SU-DHL-6 (cell line): ENCODE data around the gene PRRG4.
A peak's percentile ranks its signal among the peaks of the same experiment; 100 is the strongest.

Experiments
- H2AFZ ChIP-seq: fragments of 200-600 bp; sonication (generic); 2 replicates; pipeline ENCODE4 v1.6.1; 2014; ENCODE audit warnings: low read depth, mild to moderate bottlenecking, moderate library complexity, mixed read lengths, antibody characterized with exemption, low read length; ENCODE audit not compliant: severe bottlenecking
- H3F3A ChIP-seq: fragments of 200-600 bp; shearing (Covaris generic); 2 replicates; pipeline ENCODE4 v1.6.0; 2016; ENCODE audit warnings: antibody characterized with exemption, mild to moderate bottlenecking; ENCODE audit not compliant: insufficient read depth
- H3K27ac ChIP-seq: fragments of 200-600 bp; sonication (generic); 2 replicates; pipeline ENCODE4 v1.5.1; 2016; ENCODE audit warnings: low read depth, mild to moderate bottlenecking, low read length, moderate library complexity, mixed read lengths
- H3K27me3 ChIP-seq: fragments of 200-600 bp; sonication (generic), shearing (Covaris generic); 2 replicates; pipeline ENCODE4 v1.6.0; 2014; ENCODE audit warnings: mild to moderate bottlenecking, low read length
- H3K36me3 ChIP-seq: fragments of 200-600 bp; sonication (generic); 2 replicates; pipeline ENCODE4 v1.6.1; 2014; ENCODE audit warnings: mild to moderate bottlenecking, low read length, mixed read lengths
- H3K4me2 ChIP-seq: fragments of 300-600, 200-600 bp; shearing (Covaris generic), sonication (generic); 2 replicates; pipeline ENCODE4 v1.6.0; 2014; ENCODE audit warnings: low read length, low read depth, mild to moderate bottlenecking; ENCODE audit not compliant: poor library complexity, severe bottlenecking
- H3K4me3 ChIP-seq: fragments of 200-600 bp; sonication (generic); 2 replicates; pipeline ENCODE4 v1.5.1; 2014; ENCODE audit warnings: antibody characterized with exemption, low read length, mild to moderate bottlenecking, mixed read lengths; ENCODE audit not compliant: insufficient read depth, poor library complexity, severe bottlenecking
- H3K79me2 ChIP-seq: fragments of 200-600 bp; sonication (generic); 2 replicates; pipeline ENCODE4 v1.6.1; 2014; ENCODE audit warnings: mild to moderate bottlenecking, low read length, moderate library complexity; ENCODE audit not compliant: insufficient read depth
- H3K9ac ChIP-seq: fragments of 200-600 bp; sonication (generic); 2 replicates; pipeline ENCODE4 v1.7.0; 2014; ENCODE audit warnings: mild to moderate bottlenecking, low read length
- H3K9me2 ChIP-seq: fragments of 200-600 bp; sonication (generic); replicated peaks from 2 replicates; pipeline ENCODE4 v1.6.1; 2014; ENCODE audit warnings: low read length; ENCODE audit not compliant: insufficient read depth
- H3K9me3 ChIP-seq: fragments of 200-600 bp; sonication (generic); 2 replicates; pipeline ENCODE4 v1.6.1; 2014; ENCODE audit warnings: low read length, mixed read lengths; ENCODE audit not compliant: insufficient read depth
- H4K20me1 ChIP-seq: fragments of 200-600 bp; sonication (generic); 2 replicates; pipeline ENCODE4 v1.6.1; 2014; ENCODE audit warnings: low read depth, mild to moderate bottlenecking, antibody characterized with exemption, low read length, moderate library complexity, mixed read lengths
- EZH2phosphoT487 ChIP-seq: fragments of 200-600 bp; sonication (generic), shearing (Covaris generic); conservative IDR thresholded peaks from 2 replicates; pipeline ENCODE4 v1.6.1; 2018; ENCODE audit warnings: mild to moderate bottlenecking, antibody characterized with exemption, low read length, moderate library complexity, mixed read lengths
- TF ChIP-seq, protein P1 (sequence below): fragments of 200-600 bp; sonication (generic); IDR thresholded peaks from one replicate; pipeline ENCODE4 v1.5.1; 2017; ENCODE audit warnings: antibody characterized with exemption, mild to moderate bottlenecking, low read length, moderate library complexity; ENCODE audit not compliant: insufficient read depth, poor library complexity, severe bottlenecking

PRRG4 gene

DNA sequence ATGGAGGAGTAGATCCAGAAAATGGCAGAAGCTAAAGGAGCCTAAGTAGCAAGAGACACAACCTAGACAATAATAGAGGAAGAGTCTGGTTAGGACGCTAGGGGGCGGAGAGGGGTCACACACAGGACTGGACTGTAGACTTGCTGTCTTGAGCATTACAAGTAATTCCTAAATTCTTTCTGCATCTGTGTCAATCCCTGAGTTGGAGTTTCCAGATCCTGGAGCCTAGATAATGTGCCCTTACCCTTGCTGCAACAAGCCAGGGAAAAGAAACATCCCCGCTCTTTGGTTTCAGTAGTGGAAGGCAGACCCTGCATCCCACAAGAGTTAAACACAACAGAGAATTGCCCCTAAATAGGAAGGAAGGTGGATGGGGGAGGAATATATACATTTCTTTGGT, 20.4 kb upstream of the PRRG4 start:
- no peaks in the 10 kb centered on the region for H3F3A ChIP-seq
- H3K4me2 ChIP-seq: no peak overlapping the region
- H3K79me2 ChIP-seq: no peaks in the 10 kb centered on the region
- no peaks in the 10 kb centered on the region for H4K20me1 ChIP-seq
- no peak for TF ChIP-seq EZH2phosphoT487
- TF ChIP-seq, protein P1, sequence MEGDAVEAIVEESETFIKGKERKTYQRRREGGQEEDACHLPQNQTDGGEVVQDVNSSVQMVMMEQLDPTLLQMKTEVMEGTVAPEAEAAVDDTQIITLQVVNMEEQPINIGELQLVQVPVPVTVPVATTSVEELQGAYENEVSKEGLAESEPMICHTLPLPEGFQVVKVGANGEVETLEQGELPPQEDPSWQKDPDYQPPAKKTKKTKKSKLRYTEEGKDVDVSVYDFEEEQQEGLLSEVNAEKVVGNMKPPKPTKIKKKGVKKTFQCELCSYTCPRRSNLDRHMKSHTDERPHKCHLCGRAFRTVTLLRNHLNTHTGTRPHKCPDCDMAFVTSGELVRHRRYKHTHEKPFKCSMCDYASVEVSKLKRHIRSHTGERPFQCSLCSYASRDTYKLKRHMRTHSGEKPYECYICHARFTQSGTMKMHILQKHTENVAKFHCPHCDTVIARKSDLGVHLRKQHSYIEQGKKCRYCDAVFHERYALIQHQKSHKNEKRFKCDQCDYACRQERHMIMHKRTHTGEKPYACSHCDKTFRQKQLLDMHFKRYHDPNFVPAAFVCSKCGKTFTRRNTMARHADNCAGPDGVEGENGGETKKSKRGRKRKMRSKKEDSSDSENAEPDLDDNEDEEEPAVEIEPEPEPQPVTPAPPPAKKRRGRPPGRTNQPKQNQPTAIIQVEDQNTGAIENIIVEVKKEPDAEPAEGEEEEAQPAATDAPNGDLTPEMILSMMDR: peak; percentile 24
- no peaks in the 10 kb centered on the region for H3K9me2 ChIP-seq
- H3K4me3 ChIP-seq: no peak overlapping the region
- H3K9me3 ChIP-seq: no peaks in the 10 kb centered on the region
- H3K9ac ChIP-seq: no peak overlapping the region
- no peaks in the 10 kb centered on the region for H3K36me3 ChIP-seq
- H3K27ac ChIP-seq: no peak overlapping the region
- no peak overlapping the region for H2AFZ ChIP-seq
- no peaks in the 10 kb centered on the region for H3K27me3 ChIP-seq

DNA sequence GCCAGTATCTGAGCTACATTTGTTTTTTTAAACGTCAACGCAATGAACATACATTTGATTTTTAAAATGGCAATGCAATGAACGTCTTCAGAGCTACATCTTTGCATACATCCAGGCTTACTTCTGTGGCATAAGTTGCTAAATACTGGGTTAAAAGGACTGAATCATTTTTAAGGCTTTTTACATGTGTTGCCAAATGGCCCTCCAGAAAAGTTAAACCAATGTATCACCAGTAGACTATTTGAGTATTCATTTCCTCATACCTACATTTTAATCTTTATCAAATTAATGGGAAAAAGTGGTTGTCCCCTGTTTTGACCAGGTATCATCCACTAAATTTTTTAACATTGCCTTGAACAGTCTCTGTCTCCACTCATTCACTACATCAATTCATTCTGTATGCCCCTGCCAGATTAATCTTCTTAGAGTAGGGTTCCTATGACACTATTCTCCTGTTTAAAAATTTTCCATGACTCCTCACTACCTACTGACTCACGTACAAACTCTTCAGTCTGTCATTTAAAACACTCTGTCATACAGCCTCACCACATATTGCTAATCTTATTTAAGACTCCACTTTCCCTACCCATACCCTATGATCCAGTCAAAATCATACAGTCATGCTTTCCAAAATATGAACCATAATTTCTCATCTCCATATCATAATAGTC, 12.4 kb upstream of the PRRG4 start:
- H3K9me2 ChIP-seq: no peaks in the 10 kb centered on the region
- H3K79me2 ChIP-seq: no peaks in the 10 kb centered on the region
- H3K9ac ChIP-seq: no peak overlapping the region
- H3K27me3 ChIP-seq: no peaks in the 10 kb centered on the region
- no peak overlapping the region for H3K4me3 ChIP-seq
- H3K36me3 ChIP-seq: no peaks in the 10 kb centered on the region
- H4K20me1 ChIP-seq: no peaks in the 10 kb centered on the region
- no peak overlapping the region for H2AFZ ChIP-seq
- TF ChIP-seq, protein P1: no peak
- H3K9me3 ChIP-seq: no peaks in the 10 kb centered on the region
- H3F3A ChIP-seq: no peaks in the 10 kb centered on the region
- H3K4me2 ChIP-seq: no peak overlapping the region
- H3K27ac ChIP-seq: no peak overlapping the region

DNA sequence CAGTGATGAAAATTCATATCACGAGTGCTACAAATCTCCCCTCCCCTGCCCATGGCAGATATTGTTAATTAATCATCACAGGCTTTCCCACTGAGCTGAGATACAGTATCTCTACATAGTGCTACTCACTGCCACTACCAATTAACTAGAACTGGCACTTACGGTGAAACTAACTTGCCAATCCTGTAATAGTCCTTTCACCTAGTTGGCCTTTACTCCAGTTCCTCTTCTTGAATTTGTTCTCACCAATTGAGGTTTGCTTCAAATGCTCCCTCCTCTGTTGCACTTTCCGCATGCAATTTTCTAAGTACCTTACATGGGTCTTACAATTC, 11.9 kb upstream of the PRRG4 start:
- TF ChIP-seq, protein P1: no peak
- TF ChIP-seq EZH2phosphoT487: no peak
- no peaks in the 10 kb centered on the region for H3K36me3 ChIP-seq
- H3K27ac ChIP-seq: no peak overlapping the region
- no peaks in the 10 kb centered on the region for H3K79me2 ChIP-seq
- no peak overlapping the region for H3K4me3 ChIP-seq
- H3F3A ChIP-seq: no peaks in the 10 kb centered on the region
- H3K4me2 ChIP-seq: no peak overlapping the region
- no peak overlapping the region for H3K9ac ChIP-seq
- H2AFZ ChIP-seq: no peak overlapping the region
- no peaks in the 10 kb centered on the region for H3K27me3 ChIP-seq
- no peaks in the 10 kb centered on the region for H3K9me2 ChIP-seq
- H4K20me1 ChIP-seq: no peaks in the 10 kb centered on the region
- no peaks in the 10 kb centered on the region for H3K9me3 ChIP-seq

DNA sequence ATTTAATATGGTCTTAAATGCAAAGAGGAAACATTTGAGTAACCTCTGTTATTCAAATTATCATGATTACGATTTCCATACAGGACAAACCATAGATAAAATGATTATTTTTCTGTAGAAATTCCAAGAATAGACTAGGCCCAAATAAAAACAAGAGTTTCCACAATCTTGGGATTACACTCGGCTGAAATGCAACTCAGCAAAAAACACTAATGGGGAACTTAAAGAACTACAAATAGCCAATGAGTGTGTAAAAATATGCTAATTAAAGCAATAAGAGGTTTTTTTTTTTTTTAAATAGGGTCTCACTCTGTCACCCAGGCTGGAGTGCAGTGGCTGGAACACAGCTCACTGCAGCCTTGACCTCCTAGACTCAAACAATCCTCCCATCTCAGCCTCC, 10.5 kb upstream of the PRRG4 start:
- no peaks in the 10 kb centered on the region for H3K9me2 ChIP-seq
- no peak overlapping the region for H2AFZ ChIP-seq
- H3K9ac ChIP-seq: no peak overlapping the region
- H3K27me3 ChIP-seq: no peaks in the 10 kb centered on the region
- no peaks in the 10 kb centered on the region for H4K20me1 ChIP-seq
- no peak overlapping the region for H3K27ac ChIP-seq
- no peaks in the 10 kb centered on the region for H3K79me2 ChIP-seq
- no peak for TF ChIP-seq EZH2phosphoT487
- TF ChIP-seq, protein P1: no peak
- H3K4me2 ChIP-seq: no peak overlapping the region
- H3K9me3 ChIP-seq: no peaks in the 10 kb centered on the region
- no peaks in the 10 kb centered on the region for H3F3A ChIP-seq
- H3K36me3 ChIP-seq: no peaks in the 10 kb centered on the region
- no peak overlapping the region for H3K4me3 ChIP-seq
